GM21619 (cell line): ENCODE results near the gene FKBP2.
A peak's percentile ranks its signal among the peaks of the same experiment; 100 is the strongest.

ENCODE experiments used
- ATAC-seq: cut with Tn5 transposase; IDR thresholded peaks from one replicate; pipeline ENCODE4 v1.9.1; 2021; ENCODE audit not compliant: unreplicated experiment

Gene FKBP2

DNA sequence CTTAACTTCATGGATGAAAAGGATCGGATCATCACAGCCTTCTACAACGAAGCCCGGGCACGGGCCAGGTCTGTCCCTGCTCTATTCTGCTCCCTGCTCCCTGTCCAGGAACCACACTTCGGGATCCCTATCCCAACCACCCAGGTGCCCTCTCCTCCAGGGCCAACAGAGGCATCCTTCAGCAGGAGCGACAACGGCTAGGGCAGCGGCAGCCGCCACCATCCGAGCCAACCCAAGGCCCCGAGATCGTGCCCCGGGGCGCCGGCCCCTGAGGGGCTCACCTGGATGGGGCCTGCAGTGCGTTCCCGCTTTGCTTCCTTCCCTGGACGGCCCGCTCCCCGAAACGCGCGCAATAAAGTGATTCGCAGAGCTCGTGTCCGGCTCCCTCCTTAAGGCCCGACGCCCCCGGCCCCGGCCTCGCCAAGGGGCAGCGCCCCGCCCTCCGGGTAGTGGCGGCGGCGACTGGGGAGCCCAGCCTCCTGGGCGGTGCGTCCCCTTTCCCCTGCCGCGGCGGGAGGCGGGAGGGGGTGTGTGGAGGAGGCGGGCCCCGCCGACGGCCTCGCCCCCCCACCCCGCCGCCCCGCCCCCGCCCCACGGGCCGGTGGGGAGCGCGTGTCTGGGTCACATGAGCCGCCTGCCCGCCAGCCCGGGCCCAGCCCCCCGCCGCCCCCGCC lies 6.8 kb upstream of the FKBP2 start, which contains the start of gene VEGFB:
Gene VEGFB, plus strand, starts transcription at position 672 of the 674 bp plus-strand sequence. CDS start 250 bp downstream, outside the sequence.
- peak; percentile 35 for ATAC-seq

DNA sequence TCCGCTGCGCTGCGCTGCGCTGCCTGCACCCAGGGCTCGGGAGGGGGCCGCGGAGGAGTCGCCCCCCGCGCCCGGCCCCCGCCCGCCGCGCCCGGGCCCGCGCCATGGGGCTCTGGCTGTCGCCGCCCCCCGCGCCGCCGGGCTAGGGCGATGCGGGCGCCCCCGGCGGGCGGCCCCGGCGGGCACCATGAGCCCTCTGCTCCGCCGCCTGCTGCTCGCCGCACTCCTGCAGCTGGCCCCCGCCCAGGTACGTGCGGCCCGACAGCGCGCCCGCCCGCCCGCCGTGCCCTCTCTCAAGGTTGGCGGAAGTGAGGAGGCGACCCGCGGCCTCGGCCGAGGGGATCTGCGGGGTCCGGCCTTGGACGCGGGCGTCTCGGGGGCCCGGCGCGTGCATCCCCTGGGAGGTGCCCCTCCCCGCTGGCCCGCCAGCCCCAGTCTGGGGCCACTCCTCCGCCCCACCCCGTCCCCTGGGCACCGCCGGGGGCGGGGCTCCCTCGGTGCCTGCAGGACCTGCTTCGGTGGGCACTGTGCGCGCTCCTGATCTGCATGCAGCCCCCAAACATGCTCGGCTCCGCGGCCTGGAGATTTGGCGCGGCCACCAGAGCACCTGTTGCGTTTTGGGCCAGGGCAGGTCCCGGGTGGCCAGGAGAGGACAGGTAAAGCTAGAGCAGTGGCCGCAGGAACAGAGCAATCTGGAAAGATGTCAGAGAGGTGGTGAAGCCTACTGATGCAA lies 6.1 kb upstream of the FKBP2 start:
- ATAC-seq: no peak

DNA sequence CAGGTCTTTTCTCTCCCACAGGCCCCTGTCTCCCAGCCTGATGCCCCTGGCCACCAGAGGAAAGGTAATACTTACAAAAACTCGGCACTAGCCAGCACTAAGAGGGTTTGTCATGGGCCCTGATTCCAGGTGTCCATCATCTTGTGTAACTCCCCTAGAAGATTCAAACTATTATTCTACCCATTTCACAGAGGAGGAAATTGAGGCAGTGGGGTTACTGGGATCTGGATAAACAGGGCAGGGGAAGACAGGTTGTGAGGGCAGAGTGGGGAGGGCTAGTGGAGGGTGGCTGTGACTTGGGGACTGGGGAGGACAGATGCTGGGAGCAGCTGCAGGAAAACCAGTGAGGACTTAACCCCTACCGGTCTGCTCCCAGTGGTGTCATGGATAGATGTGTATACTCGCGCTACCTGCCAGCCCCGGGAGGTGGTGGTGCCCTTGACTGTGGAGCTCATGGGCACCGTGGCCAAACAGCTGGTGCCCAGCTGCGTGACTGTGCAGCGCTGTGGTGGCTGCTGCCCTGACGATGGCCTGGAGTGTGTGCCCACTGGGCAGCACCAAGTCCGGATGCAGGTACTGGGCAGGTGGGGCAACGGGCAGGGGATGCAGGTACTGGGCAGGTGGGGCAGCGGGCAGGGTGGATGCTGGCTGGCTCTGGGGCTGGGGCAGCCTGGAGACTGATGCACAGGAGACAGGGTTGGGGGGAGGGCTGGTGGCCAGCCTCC lies 5.3 kb upstream of the FKBP2 start:
- no peak for ATAC-seq

DNA sequence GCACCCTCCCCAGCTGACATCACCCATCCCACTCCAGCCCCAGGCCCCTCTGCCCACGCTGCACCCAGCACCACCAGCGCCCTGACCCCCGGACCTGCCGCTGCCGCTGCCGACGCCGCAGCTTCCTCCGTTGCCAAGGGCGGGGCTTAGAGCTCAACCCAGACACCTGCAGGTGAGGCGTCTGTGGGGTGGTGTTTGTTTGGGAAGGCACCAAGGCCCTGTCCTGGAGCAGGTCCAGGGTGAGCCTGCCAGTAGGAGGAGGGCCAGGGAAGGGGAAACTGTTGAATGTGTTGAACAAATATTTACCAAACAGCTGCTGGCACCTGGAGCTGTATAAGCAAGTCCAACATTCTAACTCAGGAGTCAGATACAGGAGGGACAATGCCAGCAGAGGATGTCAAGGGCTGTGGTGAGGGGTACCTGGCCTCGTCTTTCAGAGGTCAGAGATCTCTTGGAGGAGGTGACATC lies 3.4 kb upstream of the FKBP2 start:
- ATAC-seq: no peak

DNA sequence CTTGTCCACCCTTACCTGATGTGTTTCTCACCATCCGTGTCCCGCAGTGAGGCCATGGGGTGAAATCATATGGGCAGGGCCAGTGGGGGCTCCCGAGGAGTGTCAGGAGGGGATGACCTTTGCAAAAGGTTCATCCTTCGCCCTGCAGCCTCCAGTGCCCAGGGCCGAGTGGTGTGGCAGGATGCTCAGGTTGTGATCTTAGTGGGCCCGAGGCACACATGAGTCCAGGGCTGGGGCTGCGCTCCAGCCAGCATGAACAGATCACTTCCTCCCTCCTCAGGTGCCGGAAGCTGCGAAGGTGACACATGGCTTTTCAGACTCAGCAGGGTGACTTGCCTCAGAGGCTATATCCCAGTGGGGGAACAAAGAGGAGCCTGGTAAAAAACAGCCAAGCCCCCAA lies 2.8 kb upstream of the FKBP2 start:
- no peak for ATAC-seq

DNA sequence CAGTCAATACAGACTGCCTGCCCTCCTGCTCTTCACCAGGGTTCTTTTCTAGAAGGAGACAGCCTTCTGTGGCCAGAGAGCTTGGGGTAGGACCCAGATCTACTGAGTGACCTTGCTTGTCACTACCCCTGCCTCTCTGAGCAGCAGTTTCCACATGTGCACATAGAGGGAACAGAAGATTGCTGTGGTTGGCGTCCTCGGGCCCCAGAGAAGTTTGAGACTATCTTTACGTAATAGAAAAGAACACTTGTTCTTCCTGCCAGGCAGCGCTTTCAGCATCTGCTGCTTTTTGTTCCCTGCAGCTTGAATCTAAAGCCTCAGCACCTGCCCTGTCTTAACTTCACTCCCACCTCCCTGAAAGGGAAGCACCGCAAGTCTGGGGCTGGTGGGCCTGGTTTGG lies 1.9 kb upstream of the FKBP2 start:
- no peak for ATAC-seq

DNA sequence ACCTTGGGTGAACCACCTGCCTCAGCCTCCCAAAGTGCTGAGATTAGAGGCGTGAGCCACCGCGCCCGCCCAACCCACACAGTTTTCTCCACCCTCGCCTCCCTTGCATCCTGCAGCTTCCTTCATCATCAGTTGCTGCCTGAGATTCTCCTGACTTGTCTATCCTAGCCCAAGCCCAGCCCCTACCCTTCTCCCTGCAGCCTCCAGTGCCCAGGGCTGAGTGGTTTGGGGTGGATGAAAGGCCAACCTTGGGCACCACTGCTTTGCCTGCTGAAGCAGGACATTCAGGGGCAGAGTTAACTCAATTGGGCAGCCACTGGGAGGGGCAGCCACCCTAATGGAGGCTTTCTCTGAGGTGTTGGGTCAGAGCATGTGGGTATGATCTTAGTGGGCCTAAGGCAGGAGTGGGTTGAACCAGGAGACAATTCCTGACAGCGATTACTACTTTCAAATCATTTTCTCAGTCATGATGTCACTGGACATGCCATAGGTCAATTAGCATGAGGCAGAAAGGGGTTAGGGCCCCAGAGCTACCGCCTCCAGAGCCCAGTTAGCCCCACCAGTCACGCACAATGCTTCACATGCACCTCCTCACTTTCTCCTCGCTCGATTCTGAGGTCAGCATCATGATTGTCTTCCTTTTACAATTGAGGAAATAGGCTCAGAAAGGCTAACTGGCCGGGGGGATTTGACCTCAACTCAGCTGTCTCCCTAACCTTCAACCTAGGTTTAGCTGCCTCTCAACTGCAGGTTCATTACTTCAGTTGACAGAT lies 1.0 kb upstream of the FKBP2 start:
- ATAC-seq: peak; percentile 3

DNA sequence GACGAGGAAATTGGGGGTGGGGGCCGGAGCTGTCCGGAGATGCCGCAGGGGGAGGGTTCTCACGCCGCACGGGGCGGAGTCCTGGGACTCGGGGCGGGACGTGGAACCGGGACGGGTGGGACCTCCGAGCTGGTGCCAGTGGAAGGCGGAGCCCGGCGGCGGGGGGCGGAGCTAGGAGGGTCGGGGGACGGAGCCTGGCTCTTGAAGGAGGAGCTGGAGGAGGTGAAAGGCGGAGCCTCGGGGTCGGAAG lies 271 bp downstream of the FKBP2 start:
- no peak for ATAC-seq

DNA sequence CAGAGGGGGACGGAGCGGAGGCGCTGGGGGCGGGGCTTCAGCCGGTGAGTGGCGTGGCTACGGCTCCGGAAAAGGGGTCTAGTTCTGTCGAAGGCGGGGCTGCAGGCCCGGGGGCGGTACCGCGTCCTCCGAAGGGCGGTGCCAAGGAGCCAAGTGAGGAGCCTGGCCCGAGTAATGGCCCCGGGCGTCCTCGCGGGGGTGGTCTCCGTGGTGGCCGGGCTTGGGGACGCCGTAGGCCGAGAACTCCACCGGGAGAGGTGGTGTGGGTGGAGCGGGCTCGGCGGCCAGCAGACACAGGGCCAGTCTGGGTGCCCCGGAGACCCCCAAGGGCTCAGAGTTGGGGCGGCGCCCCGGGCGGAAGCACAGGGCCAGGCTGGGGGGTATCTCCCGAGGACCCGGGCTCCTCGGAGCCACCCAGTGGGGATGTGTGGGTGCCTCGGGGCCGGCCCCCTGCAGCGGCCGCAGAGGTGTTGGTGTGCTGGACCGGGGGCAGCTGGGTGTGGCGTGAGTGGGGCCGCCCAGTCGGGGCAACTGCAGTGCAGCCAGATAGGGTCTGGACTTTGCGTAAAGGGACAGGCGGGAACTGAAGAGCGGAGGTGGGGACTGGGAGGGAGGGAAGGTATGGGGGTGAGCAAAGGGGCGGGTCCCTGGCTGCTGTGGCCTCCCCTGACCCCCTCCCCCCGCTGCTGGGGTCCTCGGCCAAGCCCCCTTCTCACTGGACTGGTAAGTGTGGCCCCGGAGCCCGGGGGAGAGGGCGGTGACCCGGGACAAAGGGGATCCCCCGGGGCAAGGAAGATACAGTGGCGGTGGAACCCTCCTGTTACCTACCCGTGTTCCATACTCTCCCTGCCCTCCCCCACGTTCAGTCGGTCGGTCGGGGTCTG lies 838 bp downstream of the FKBP2 start:
- peak; percentile 43 for ATAC-seq

DNA sequence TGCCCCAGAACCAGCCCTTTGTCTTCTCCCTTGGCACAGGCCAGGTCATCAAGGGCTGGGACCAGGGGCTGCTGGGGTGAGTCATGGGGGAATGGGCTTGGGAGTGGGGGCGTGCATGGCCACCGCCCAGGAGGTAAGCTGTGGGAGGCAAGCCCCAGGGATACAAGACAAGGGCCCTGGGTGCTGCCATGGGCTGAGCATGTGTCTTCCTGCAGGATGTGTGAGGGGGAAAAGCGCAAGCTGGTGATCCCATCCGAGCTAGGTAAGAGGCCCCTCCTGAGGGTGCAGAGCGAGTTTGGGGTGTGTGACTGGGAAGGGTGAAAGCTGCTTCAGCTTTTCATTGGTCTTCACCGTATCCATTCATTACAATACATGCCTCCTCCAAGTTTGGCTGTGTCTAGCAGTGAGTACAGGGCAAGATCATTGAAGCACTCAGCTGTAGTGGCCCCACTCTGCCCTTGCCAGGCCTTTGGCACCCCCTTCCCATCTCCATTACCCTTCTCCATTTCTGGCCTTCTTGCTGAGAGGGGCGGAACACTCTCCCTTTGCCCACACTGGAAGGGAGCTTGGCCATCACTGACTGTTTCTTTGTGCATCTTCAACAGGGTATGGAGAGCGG lies 2.5 kb downstream of the FKBP2 start:
- ATAC-seq: no peak

DNA sequence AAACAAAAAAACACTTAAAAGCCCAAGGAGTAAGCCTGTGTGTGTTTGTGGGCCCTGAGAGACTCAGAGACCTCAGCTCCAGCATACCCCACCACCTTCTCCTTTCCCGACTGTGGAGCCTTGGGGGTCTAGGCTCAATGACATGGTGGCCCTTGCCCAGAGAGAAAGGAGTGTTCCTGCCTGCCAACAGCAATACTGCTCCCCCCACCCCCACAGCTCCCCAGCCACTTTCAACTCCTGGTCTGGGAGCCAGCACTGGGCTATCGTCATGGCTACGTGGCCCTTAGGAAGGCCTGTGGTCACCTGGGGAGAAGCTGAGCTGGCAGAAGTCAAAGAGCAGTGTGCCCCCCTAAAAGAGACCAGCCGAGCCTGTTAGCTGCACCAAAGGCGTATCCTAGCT lies 3.2 kb downstream of the FKBP2 start:
- no peak for ATAC-seq

DNA sequence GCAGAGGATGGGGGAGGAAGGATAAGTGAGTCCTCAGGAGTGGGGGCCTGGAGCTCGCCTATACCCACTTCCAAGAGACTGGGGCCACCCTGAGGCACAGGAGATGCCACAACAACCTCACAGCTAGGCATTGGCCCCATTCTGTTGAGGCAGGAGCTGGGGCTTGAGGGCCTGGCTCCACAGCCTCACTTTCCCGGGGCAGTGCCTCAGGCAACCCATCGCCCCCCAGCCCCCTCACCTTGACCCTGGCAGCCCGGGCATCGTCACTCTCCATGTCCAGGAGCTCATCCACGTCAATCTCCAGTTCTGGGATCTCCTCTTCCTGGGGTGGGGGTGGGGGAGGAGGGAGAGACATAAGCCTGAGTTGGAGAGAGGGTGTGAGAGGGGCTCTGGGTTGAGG lies 4.1 kb downstream of the FKBP2 start:
- no peak for ATAC-seq

DNA sequence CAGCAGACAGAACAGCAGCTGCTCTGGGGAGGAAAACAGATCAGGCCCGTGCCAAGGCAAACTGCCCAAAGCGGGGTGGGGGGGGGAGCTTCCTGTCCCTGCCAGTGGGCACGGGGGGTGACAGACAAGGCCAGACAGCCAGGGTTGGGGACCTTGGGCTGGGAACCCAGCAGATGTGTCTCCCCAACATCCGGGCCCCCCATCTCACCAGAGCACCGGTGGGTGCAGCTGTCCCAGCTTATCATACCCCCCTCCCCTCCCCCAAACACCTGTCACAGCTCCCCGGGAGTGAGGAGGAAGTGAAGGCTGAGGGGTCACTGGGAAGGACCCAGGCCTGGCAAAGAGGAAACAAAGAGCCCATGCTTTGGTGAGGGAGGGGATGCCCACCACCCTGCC lies 4.5 kb downstream of the FKBP2 start:
- ATAC-seq: no peak

DNA sequence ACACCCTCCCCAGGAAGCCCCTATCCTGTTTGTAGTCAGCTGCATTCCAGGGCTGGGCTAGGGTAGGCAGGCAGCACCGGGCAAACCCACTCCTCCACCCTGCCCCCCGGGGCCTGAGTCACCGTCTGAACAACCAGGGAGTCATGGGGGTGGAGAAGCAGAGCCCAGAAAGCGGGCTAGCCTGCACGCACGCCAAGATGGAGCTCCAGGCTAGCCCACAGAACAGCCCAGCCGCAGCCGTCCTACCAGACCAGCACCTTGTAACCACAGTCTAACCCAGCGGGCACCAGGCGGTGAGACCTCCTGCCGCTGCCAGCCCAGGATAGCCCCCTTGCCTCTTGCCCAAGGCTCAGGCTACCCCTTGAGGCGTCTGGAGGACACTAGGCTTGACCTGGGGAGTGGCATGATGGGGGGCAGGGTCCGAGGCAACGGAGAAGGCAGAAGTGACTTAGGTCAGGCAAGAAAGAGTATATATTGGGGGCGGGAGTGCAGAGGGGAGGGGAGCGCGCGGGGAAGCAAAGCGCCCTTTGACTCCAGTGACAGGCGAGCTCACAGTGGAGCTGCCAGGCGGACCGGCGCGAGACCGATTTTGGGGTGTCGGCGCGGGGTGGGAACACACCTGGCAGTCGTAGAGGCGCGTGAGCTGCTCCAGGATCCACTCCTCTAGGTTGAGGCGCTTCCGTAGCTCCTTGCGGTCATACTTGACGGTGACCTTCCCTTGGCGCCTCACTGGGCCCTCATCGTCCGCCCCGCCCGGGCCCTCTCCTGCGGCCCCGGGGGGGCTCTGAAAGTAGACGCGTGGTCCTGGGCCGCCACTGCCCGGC lies 5.1 kb downstream of the FKBP2 start:
- ATAC-seq: no peak

DNA sequence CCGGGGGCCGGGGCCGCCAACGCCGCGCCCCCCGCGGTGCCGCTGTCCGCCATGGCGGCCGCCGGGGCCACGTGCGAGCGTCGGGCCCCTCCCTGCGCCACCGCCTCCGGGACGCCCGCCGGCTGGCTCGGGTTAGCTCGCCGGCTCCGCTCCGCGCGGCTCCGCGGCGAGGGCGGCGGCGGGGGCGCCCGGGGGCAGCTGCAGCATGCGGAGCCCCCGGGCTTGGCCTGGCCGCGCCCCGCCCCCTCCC lies 5.7 kb downstream of the FKBP2 start:
- peak; percentile 5 for ATAC-seq

DNA sequence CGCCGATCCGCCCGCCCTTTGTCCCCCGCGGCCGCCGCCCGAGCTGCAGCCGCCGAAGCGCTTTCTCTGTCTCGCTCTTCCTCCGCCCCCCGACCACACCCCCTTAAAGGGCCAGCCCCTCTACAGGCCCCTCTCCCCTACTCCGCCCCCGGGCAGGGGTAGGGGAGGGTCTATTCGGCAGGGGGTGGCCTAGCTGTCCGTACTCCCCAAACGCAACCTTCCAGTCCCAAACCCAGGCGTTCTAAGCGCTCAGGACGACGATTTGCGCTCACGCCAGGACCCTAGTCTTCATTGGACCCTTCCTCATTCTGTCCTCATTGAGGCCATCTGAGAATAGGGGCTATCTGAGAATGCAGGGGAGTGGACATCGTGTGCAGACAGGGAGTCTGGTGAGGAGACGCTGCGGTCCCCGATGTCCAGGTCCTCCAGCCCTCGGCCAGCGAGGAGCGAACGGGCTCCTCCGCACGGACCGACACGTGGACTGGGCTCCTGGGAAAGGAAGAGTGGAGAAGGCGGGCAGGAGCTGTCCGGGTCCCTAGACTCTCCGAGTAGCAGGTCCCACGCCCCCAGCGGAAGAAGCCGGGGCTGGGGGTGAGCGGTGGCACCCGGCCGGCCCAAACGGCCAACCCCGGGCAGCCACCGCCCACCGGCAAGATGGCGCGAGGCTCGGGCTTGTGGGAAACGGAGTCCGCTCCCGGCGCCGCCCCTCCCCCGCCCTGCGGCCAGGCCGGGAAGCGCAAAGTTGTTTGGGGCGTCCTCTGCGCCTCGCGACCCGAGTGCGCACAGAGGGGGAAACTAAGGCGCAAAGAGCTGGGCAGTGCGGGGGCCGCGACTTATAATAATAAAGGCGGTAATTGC lies 6.2 kb downstream of the FKBP2 start, which contains the start of gene PPP1R14B:
Gene PPP1R14B, minus strand, starts transcription at position 73 of the 858 bp plus-strand sequence. CDS start 270 bp downstream, outside the sequence.
- ATAC-seq: peak; percentile 30

DNA sequence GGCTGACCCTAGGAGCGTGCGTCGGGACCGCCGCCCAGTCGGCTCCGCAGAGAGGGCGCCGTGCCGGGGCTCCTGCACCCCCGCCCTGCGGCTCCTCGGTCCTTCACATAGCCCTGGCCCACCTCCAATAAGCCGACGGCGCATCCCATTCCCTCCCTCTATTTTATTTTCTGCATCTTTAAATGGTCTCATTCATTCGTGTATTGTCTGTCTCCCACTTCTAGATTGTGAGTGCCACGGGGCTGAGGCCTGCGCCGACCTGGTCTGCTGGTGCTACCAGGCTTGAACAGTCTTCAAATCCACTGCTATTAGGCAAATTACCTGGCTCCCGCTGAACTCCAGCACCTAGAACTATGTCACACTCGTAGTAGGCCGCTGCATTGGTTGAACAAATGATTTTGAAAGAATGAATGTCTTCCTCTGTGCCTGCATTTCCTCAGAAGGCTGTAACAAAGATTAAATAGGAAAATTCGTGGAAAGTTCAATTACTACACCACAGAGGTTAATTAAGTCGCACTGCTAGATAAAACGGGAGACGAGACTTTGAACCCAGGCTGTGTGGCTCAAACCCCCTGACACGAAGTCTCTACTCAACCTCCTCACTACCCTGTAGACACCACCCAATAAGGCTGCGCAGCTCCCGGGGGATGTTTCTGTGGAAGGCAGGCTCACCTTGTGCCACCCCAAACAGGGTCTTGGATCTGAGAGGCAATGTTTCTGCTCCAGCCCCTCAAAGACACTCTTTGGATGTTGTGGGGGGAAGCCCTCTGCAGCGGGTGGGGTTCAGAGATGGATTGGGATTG lies 7.0 kb downstream of the FKBP2 start:
- no peak for ATAC-seq

DNA sequence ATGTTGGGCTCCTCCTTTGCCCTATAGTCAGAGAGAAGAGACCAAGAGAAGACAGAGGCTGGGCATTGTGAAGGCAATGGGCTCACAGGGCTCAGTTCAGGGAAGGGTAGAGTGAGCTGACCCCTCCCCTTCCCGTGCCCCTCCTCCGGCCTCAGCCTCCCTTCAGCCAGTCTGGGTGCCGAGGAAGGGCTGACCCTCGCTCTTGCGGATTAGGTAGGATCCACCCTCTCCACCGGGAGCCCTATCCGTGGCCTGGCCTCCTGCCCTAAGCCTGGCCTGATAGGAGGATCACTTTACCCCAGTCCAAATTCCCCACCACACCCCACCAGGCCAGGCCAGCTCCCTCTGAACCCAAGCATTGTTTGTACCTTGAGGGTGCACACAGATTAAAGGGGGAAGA lies 7.7 kb downstream of the FKBP2 start:
- no peak for ATAC-seq
